Stomach (tissue), 9 donors: ENCODE results near the gene PYGB. TPM values are rescaled to one million over a fixed set of nuclear protein-coding genes. Genes with fewer than 3 reads are reported as not detected.

Experiments used
- DNase-seq, 2 donors: peaks; one replicate each; pipeline versions ENCODE4 v3.0.0 to v3.0.0-alpha.2; 2013 to 2019
- H3K27ac ChIP-seq, 5 donors: fragments of 200-600 bp in 4 of 5; sonication (generic) in 4 of 5; one replicate each; pipeline ENCODE4 v1.5.1; 2013 to 2019; ENCODE audit warnings: mild to moderate bottlenecking in 1 of 5, moderate library complexity in 1 of 5
- H3K27me3 ChIP-seq, 3 donors: fragments of 200-600 bp; sonication (generic); one replicate each; pipeline ENCODE4 v1.5.1; 2017 to 2019; ENCODE audit warnings: mixed run types in 1 of 3
- H3K36me3 ChIP-seq, 4 donors: fragments of 200-600 bp; sonication (generic); 1 replicate in 3 of 4; 2 replicates in 1 of 4; pipeline ENCODE4 v1.5.1; 2016 to 2019
- H3K4me1 ChIP-seq, 4 donors: fragments of 200-600 bp; sonication (generic); one replicate each; pipeline ENCODE4 v1.5.1; 2016 to 2019
- H3K4me3 ChIP-seq, 4 donors: fragments of 200-600 bp; sonication (generic) in 3 of 4; one replicate each; pipeline ENCODE4 v1.5.1; 2016 to 2019; ENCODE audit warnings: mild to moderate bottlenecking in 1 of 4
- H3K9me3 ChIP-seq, 4 donors: fragments of 200-600 bp; sonication (generic); one replicate each; pipeline ENCODE4 v1.5.1; 2016 to 2019
- CTCF ChIP-seq, 7 experiments: fragments of 450-650 bp in 4 of 7; fragments of 200-600 bp in 3 of 7; sonication (generic) in 3 of 7; IDR thresholded peaks; one replicate each; pipeline ENCODE4 v1.5.1; 2016 to 2019; ENCODE audit warnings: antibody characterized with exemption in 7 of 7, control low read depth in 2 of 7, mild to moderate bottlenecking in 1 of 7
- EP300 ChIP-seq: sonication (generic); formaldehyde crosslinking; IDR thresholded peaks from one replicate; pipeline ENCODE4 v1.6.1; 2017; ENCODE audit warnings: antibody characterized with exemption
- POLR2A ChIP-seq, 4 donors: fragments of 450-650 bp; IDR thresholded peaks; one replicate each; pipeline ENCODE4 v1.6.1; 2016; ENCODE audit warnings: antibody characterized with exemption in 4 of 4, control low read depth in 2 of 4, mild to moderate bottlenecking in 1 of 4, moderate library complexity in 1 of 4
- POLR2AphosphoS5 ChIP-seq, 3 donors: sonication (generic); formaldehyde crosslinking; IDR thresholded peaks; one replicate each; pipeline ENCODE4 v1.6.1; 2016; ENCODE audit warnings: antibody characterized with exemption in 3 of 3
- WGBS, 5 donors: extraction: QIAGEN DNeasy Blood & Tissue Kit in 3 of 5; methylation state at CpG; one replicate each; pipeline versions ENCODE4 v1.1.5 to v1.1.7; 2013 to 2018; 5-methylcytosine and 5-hydroxymethylcytosine counted together
- intact Hi-C: fragments of 100-400 bp; cut with DNase I; formaldehyde crosslinking; loops from one replicate; pipeline ENCODE4 v1.15.1; 2023; ENCODE audit warnings: low total_unique reads
- polyA plus RNA-seq, 3 donors: library from polyadenylated mRNA; stranded (reverse); fragments of 200-250 nt; gene quantifications; one replicate each; pipeline ENCODE4 v1.2.3, GENCODE V29; 2013
- total RNA-seq, 5 donors: library from RNA; depleted of rRNA; stranded (reverse); fragments of >200 nt; gene quantifications; one replicate each; pipeline versions ENCODE4 v1.1.0 to v1.2.3, GENCODE V29; 2014 to 2016
- donor health status: healthy with polysubstance abuse.
- donor health status: Bipolar disorder and iron deficiency.
- donor health status: healthy.

PYGB gene
- total and polyA plus RNA-seq, 8 donors: 23.1 to 116 (median 49.5) TPM

- intact Hi-C loops: no loop called here
- no peak for DNase-seq
These were observed 42.2 kb downstream of the PYGB start for GRCh38 chr20:25289886-25290597.

GRCh38 chr20:25290646-25291431 is 43.0 kb downstream of the PYGB start:
- WGBS, 5 donors: 85 to 92% (median 91%) methylated on average over 17 to 22 of the region's 22 CpGs
- Histone ChIP-seq H3K27ac (no peak overlapping the region), H3K4me3 (no peak overlapping the region), H3K27me3 (no peaks in the 10 kb centered on the region), H3K36me3 (peaks cover 48 to 91% (median 79%) of the 10 kb centered on the region in 4 donors), H3K4me1 (peaks cover 4 to 18% (median 17%) of the 10 kb centered on the region in 4 donors), H3K9me3 (no peaks in the 10 kb centered on the region)
- intact Hi-C loops: no loop called here
- DNase-seq: no peak
- TF ChIP-seq EP300: no peak
- TF ChIP-seq CTCF (IDR thresholded peaks at IDR 0.05): no peak
- no peak for TF ChIP-seq POLR2AphosphoS5 (IDR thresholded peaks at IDR 0.05)

More at GRCh38 chr20:25289886-25290597, 42.2 kb downstream of the PYGB start:
- no peak overlapping the region for H3K27ac ChIP-seq
- no peaks in the 10 kb centered on the region for H3K27me3 ChIP-seq
- H3K4me1 ChIP-seq: peaks cover 0 to 10% (median 9%) of the 10 kb centered on the region in 4 donors
- TF ChIP-seq EP300 (no peak), CTCF (IDR thresholded peaks at IDR 0.05) (no peak), POLR2A (IDR thresholded peaks at IDR 0.05) (no peak), POLR2AphosphoS5 (IDR thresholded peaks at IDR 0.05) (no peak)
- WGBS, 5 donors: 92 to 95% (median 95%) methylated on average over 24 of the region's 24 CpGs
- H3K36me3 ChIP-seq: peaks cover 56 to 95% (median 85%) of the 10 kb centered on the region in 4 donors
- no peak overlapping the region for H3K4me3 ChIP-seq
- no peaks in the 10 kb centered on the region for H3K9me3 ChIP-seq

- peaks cover 40 to 91% (median 78%) of the 10 kb centered on the region in 4 donors for H3K36me3 ChIP-seq
- no peak overlapping the region for H3K27ac ChIP-seq
- TF ChIP-seq POLR2A (IDR thresholded peaks at IDR 0.05) (no peak), POLR2AphosphoS5 (IDR thresholded peaks at IDR 0.05) (no peak), EP300 (no peak), CTCF (IDR thresholded peaks at IDR 0.05) (no peak)
- intact Hi-C loops: no loop called here
- no peak for DNase-seq
- no peak overlapping the region for H3K4me3 ChIP-seq
- no peaks in the 10 kb centered on the region for H3K9me3 ChIP-seq
- no peaks in the 10 kb centered on the region for H3K27me3 ChIP-seq
- 88 to 94% (median 91%) methylated on average over 17 to 26 of the region's 26 CpGs for WGBS, 5 donors
- H3K4me1 ChIP-seq: peaks cover 11 to 26% (median 24%) of the 10 kb centered on the region in 4 donors
These were observed 43.7 kb downstream of the PYGB start for GRCh38 chr20:25291432-25292133.

GRCh38 chr20:25292176-25292891 is 44.4 kb downstream of the PYGB start:
- no peak overlapping the region for H3K27ac ChIP-seq

More at GRCh38 chr20:25292176-25292891, 44.4 kb downstream of the PYGB start:
- Histone ChIP-seq H3K4me1 (peaks cover 17 to 33% (median 31%) of the 10 kb centered on the region in 4 donors), H3K9me3 (no peaks in the 10 kb centered on the region), H3K36me3 (peaks cover 33 to 91% (median 78%) of the 10 kb centered on the region in 4 donors), H3K27me3 (no peaks in the 10 kb centered on the region), H3K4me3 (no peak overlapping the region)
- intact Hi-C loops: no loop called here
- no peak for DNase-seq
- WGBS, 5 donors: 87 to 95% (median 93%) methylated on average over 15 to 35 of the region's 35 CpGs
- no peak for TF ChIP-seq EP300
- no peak for TF ChIP-seq CTCF (IDR thresholded peaks at IDR 0.05)
- no peak for TF ChIP-seq POLR2AphosphoS5 (IDR thresholded peaks at IDR 0.05)
- TF ChIP-seq POLR2A (IDR thresholded peaks at IDR 0.05): no peak
